A549 (cell line): ENCODE results near the gene TMTC2.

Source experiments
- CBX2 ChIP-seq: fragments of 200-600 bp; sonication (generic); IDR thresholded peaks from 2 replicates; pipeline ENCODE4 v1.6.1; 2016; ENCODE audit warnings: low read depth, mild to moderate bottlenecking, borderline replicate concordance
- EP300 ChIP-seq, 2 experiments: fragments of >200 bp; sonication (Bioruptor Twin); formaldehyde crosslinking; IDR thresholded peaks; 2 replicates in 1 of 2; 3 replicates in 1 of 2; pipeline ENCODE4 v1.6.1; 2016 to 2017
- GATA3 ChIP-seq: IDR thresholded peaks from 2 replicates; pipeline ENCODE4 v1.6.1; 2012; ENCODE audit warnings: borderline replicate concordance
- KDM1A ChIP-seq: fragments of 200-600 bp; sonication (generic); IDR thresholded peaks from 2 replicates; pipeline ENCODE4 v1.6.1; 2016; ENCODE audit warnings: low read depth, mild to moderate bottlenecking
- RFX5 ChIP-seq: fragments of 450-650 bp; IDR thresholded peaks from 2 replicates; pipeline ENCODE4 v1.7.1; 2014; ENCODE audit warnings: antibody characterized with exemption, mild to moderate bottlenecking, moderate library complexity
- SMC3 ChIP-seq: fragments of >200 bp; sonication (Bioruptor Twin); formaldehyde crosslinking; IDR thresholded peaks from 3 replicates; pipeline ENCODE4 v1.6.1; 2018; ENCODE audit warnings: inconsistent platforms
- ZFP36 ChIP-seq: fragments of 450-650 bp; IDR thresholded peaks from 2 replicates; pipeline ENCODE4 v1.6.1; 2014; ENCODE audit warnings: borderline replicate concordance; ENCODE audit not compliant: partially characterized antibody
- ZNF302 ChIP-seq: fragments of 250-450 bp; sonication (Bioruptor Pico); IDR thresholded peaks from 2 replicates; pipeline ENCODE4 v1.9.0; 2021; ENCODE audit warnings: inconsistent platforms, mild to moderate bottlenecking, moderate library complexity
- TF ChIP-seq, protein P1 (sequence below): fragments of >200 bp; sonication (Bioruptor Twin); formaldehyde crosslinking; IDR thresholded peaks from 3 replicates; pipeline ENCODE4 v1.5.1; 2016
- TF ChIP-seq, protein P2 (sequence below): fragments of 200-600 bp; sonication (generic); IDR thresholded peaks from 2 replicates; pipeline ENCODE4 v1.6.1; 2016; ENCODE audit warnings: antibody characterized with exemption, mild to moderate bottlenecking, moderate library complexity

DNA sequence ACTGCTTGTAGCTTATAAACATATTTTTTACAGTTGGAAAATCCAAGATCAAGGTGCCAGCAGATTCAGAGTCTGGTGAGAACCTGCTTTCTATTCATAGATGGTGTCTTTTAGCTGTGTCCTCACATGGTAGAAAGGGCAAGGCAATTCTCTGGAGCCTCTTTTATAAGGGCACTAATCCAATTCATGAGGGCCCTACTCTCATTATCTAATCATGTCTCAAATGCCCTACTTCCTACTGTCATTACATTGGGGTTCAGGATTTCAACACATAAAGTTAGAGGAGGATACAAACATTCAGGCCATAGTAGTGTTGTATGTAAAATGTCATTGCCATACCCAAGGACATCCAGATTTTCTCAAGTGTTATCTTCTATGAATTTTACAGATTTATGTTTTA is 496.4 kb downstream of the TMTC2 start:
- TF ChIP-seq ZFP36 (no peak), EP300 (IDR thresholded peaks at IDR 0.05) (no peak), SMC3 (no peak), KDM1A (no peak), CBX2 (no peak), ZNF302 (CRISPR knock-in tag) (no peak), RFX5 (no peak), GATA3 (no peak)
- TF ChIP-seq, protein P1, sequence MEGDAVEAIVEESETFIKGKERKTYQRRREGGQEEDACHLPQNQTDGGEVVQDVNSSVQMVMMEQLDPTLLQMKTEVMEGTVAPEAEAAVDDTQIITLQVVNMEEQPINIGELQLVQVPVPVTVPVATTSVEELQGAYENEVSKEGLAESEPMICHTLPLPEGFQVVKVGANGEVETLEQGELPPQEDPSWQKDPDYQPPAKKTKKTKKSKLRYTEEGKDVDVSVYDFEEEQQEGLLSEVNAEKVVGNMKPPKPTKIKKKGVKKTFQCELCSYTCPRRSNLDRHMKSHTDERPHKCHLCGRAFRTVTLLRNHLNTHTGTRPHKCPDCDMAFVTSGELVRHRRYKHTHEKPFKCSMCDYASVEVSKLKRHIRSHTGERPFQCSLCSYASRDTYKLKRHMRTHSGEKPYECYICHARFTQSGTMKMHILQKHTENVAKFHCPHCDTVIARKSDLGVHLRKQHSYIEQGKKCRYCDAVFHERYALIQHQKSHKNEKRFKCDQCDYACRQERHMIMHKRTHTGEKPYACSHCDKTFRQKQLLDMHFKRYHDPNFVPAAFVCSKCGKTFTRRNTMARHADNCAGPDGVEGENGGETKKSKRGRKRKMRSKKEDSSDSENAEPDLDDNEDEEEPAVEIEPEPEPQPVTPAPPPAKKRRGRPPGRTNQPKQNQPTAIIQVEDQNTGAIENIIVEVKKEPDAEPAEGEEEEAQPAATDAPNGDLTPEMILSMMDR: no peak
- TF ChIP-seq, protein P2, sequence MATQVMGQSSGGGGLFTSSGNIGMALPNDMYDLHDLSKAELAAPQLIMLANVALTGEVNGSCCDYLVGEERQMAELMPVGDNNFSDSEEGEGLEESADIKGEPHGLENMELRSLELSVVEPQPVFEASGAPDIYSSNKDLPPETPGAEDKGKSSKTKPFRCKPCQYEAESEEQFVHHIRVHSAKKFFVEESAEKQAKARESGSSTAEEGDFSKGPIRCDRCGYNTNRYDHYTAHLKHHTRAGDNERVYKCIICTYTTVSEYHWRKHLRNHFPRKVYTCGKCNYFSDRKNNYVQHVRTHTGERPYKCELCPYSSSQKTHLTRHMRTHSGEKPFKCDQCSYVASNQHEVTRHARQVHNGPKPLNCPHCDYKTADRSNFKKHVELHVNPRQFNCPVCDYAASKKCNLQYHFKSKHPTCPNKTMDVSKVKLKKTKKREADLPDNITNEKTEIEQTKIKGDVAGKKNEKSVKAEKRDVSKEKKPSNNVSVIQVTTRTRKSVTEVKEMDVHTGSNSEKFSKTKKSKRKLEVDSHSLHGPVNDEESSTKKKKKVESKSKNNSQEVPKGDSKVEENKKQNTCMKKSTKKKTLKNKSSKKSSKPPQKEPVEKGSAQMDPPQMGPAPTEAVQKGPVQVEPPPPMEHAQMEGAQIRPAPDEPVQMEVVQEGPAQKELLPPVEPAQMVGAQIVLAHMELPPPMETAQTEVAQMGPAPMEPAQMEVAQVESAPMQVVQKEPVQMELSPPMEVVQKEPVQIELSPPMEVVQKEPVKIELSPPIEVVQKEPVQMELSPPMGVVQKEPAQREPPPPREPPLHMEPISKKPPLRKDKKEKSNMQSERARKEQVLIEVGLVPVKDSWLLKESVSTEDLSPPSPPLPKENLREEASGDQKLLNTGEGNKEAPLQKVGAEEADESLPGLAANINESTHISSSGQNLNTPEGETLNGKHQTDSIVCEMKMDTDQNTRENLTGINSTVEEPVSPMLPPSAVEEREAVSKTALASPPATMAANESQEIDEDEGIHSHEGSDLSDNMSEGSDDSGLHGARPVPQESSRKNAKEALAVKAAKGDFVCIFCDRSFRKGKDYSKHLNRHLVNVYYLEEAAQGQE: no peak
